Subcutaneous adipose tissue (tissue), 4 donors: Measurements from ENCODE around the gene GABPB1. TPM values are rescaled to one million over a fixed set of nuclear protein-coding genes. Genes with fewer than 3 reads are reported as not detected.

Experiments used
- CTCF ChIP-seq: fragments of 450-650 bp; IDR thresholded peaks from one replicate; pipeline ENCODE4 v1.5.1; 2016; ENCODE audit warnings: low read depth, mild to moderate bottlenecking, control low read depth, antibody characterized with exemption, moderate library complexity
- total RNA-seq, 4 donors: library from RNA; depleted of rRNA; stranded (reverse); fragments of >200 nt; gene quantifications; one replicate each; pipeline ENCODE4 v1.1.0, GENCODE V29; 2016

The GABPB1 gene
- total RNA-seq, 4 donors from 2014 or later, result 14.3 to 20.9 (median 17.4) TPM

GRCh38 chr15:50295966-50296365 is 59.0 kb downstream of the GABPB1 start:
- no peak for TF ChIP-seq CTCF

GRCh38 chr15:50289749-50290148 is 65.2 kb downstream of the GABPB1 start:
- TF ChIP-seq CTCF, result no peak

GRCh38 chr15:50287324-50288116 is 67.5 kb downstream of the GABPB1 start:
- no peak for TF ChIP-seq CTCF

GRCh38 chr15:50281427-50281826 is 73.6 kb downstream of the GABPB1 start:
- no peak for TF ChIP-seq CTCF

GRCh38 chr15:50280271-50280670 is 74.7 kb downstream of the GABPB1 start:
- TF ChIP-seq CTCF, result no peak

- TF ChIP-seq CTCF, result no peak
These were observed 76.5 kb downstream of the GABPB1 start for GRCh38 chr15:50278496-50278895.

GRCh38 chr15:50277370-50277769 is 77.6 kb downstream of the GABPB1 start:
- TF ChIP-seq CTCF, result no peak
